Cardiac muscle cell (in vitro differentiated cells and primary cell): ENCODE measurements around the gene CD3D. TPM values are rescaled to one million over a fixed set of nuclear protein-coding genes. Genes with fewer than 3 reads are reported as not detected.

Experiments
- DNase-seq, 2 donors: peaks; one replicate each; pipeline versions ENCODE4 v3.0.0 to v3.0.0-alpha.2; 2010 to 2017; ENCODE audit warnings: low read depth in 1 of 2, low spot score in 1 of 2
- H3K27ac ChIP-seq: fragments of 200-600 bp; sonication (generic); 2 replicates; pipeline ENCODE4 v1.5.1; 2016
- H3K27me3 ChIP-seq: fragments of 200-600 bp; sonication (generic); 2 replicates; pipeline ENCODE4 v1.6.0; 2016; ENCODE audit warnings: control low read depth
- H3K36me3 ChIP-seq: fragments of 200-600 bp; sonication (generic); 2 replicates; pipeline ENCODE4 v1.5.1; 2016; ENCODE audit warnings: control low read depth
- H3K4me1 ChIP-seq: fragments of 200-600 bp; sonication (generic); 2 replicates; pipeline ENCODE4 v1.8.1; 2017; ENCODE audit warnings: low read depth, mild to moderate bottlenecking, mixed run types
- H3K4me3 ChIP-seq: fragments of 200-600 bp; sonication (generic); 2 replicates; pipeline ENCODE4 v1.5.1; 2016; ENCODE audit warnings: mild to moderate bottlenecking
- H3K9me3 ChIP-seq: fragments of 200-600 bp; sonication (generic); 2 replicates; pipeline ENCODE4 v1.5.1; 2017; ENCODE audit warnings: low read depth, mild to moderate bottlenecking, control low read depth
- polyA plus RNA-seq: library from polyadenylated mRNA; unstranded; fragments of >200 nt; fragmentation: Nextera tagmentation; extraction: Ambion mirVana; gene quantifications from 2 replicates; pipeline ENCODE4 v1.2.1, GENCODE V29; 2016
- total RNA-seq: library from RNA; depleted of rRNA; stranded (reverse); fragments of >200 nt; gene quantifications from 2 replicates; pipeline ENCODE4 v1.2.3, GENCODE V29; 2016
- TF ChIP-seq, protein P1 (sequence below): IDR thresholded peaks from 2 replicates; pipeline ENCODE4 v1.5.1; 2012; ENCODE audit warnings: low read depth, mild to moderate bottlenecking, low read length

Gene CD3D
- total and polyA plus RNA-seq, 2 experiments from 2014 or later = not detected

DNA sequence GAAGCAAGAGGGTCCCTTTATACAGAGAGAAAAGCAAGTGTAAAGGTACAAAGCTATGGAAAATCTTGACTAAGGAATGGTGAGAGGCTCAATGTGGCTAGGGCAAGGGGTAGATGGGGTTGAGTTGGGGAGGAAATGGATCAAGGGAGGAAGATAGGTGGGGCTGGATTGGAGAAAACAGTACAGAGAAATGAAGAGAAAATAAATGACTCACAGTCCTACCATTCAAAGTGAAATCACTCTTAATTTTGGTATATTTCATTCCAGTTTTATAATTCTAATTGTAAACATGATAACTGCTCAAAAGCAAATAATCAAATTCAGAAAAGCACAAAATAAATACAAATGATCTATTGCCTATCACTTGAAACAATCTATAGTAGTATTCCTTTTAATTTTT is 33.5 kb upstream of the CD3D start:
- TF ChIP-seq, protein P1, sequence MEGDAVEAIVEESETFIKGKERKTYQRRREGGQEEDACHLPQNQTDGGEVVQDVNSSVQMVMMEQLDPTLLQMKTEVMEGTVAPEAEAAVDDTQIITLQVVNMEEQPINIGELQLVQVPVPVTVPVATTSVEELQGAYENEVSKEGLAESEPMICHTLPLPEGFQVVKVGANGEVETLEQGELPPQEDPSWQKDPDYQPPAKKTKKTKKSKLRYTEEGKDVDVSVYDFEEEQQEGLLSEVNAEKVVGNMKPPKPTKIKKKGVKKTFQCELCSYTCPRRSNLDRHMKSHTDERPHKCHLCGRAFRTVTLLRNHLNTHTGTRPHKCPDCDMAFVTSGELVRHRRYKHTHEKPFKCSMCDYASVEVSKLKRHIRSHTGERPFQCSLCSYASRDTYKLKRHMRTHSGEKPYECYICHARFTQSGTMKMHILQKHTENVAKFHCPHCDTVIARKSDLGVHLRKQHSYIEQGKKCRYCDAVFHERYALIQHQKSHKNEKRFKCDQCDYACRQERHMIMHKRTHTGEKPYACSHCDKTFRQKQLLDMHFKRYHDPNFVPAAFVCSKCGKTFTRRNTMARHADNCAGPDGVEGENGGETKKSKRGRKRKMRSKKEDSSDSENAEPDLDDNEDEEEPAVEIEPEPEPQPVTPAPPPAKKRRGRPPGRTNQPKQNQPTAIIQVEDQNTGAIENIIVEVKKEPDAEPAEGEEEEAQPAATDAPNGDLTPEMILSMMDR = no peak
- Histone ChIP-seq H3K9me3 (no peaks in the 10 kb centered on the region), H3K27me3 (no peaks in the 10 kb centered on the region), H3K36me3 (peaks cover 44% of the 10 kb centered on the region), H3K27ac (no peak overlapping the region), H3K4me1 (no peaks in the 10 kb centered on the region), H3K4me3 (no peak overlapping the region)
- DNase-seq = no peak

DNA sequence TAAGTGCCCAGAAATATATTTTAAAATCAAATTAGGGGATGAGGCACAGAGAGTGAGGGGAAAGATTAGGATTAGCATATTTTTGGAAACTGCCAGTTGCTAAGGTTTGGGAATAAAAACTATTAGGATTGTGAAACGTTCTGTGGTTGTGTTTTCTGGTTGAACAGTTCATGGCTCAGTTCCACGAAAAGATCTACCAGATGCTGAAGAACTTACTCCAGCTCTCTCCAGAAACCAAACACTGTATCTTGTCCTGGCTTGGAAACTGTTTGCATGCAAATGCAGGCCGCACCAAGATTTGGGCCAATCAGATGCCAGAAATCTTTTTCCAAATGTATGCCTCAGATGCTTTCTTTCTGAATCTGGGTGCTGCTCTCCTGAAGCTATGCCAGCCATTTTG is 32.2 kb upstream of the CD3D start:
- Histone ChIP-seq H3K27ac (no peak overlapping the region), H3K36me3 (peaks cover 46% of the 10 kb centered on the region), H3K4me1 (no peaks in the 10 kb centered on the region), H3K27me3 (no peaks in the 10 kb centered on the region), H3K9me3 (no peaks in the 10 kb centered on the region), H3K4me3 (no peak overlapping the region)
- peak in 1 of 2 donors; percentile 17 for DNase-seq
- TF ChIP-seq, protein P1 = no peak

DNA sequence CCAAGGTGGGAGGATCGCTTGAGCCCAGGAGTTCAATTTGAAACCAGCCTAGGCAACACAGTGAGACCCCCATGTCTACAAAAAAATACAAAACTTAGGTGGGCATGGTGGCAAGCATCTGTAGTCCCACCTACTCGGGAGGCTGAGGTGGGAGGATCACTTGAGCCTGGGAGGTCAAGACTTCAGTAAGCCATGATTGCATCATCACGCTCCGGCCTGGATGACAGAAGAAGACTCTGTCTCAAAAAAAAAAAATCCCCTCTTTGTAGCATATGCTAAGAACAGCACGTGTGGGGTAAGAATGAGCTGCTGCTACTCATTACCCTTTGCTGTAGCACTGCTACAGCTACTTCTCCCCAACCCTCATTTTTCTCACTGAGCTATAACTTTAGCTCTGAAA is 31.4 kb upstream of the CD3D start:
- H3K27ac ChIP-seq = no peak overlapping the region
- DNase-seq = no peak
- H3K9me3 ChIP-seq = no peaks in the 10 kb centered on the region
- H3K27me3 ChIP-seq = no peaks in the 10 kb centered on the region
- H3K36me3 ChIP-seq = peaks cover 55% of the 10 kb centered on the region
- no peak overlapping the region for H3K4me3 ChIP-seq
- H3K4me1 ChIP-seq = no peaks in the 10 kb centered on the region
- TF ChIP-seq, protein P1 = no peak

GRCh38 chr11:118373263-118373662 is 30.8 kb upstream of the CD3D start:
- Histone ChIP-seq H3K27ac (no peak overlapping the region), H3K36me3 (peaks cover 61% of the 10 kb centered on the region), H3K9me3 (no peaks in the 10 kb centered on the region)

GRCh38 chr11:118370774-118371173 is 28.3 kb upstream of the CD3D start:
- Histone ChIP-seq H3K9me3 (no peaks in the 10 kb centered on the region), H3K27ac (no peak overlapping the region), H3K27me3 (no peaks in the 10 kb centered on the region), H3K4me1 (no peaks in the 10 kb centered on the region), H3K36me3 (peaks cover 50% of the 10 kb centered on the region), H3K4me3 (no peak overlapping the region)
- no peak for DNase-seq
- TF ChIP-seq, protein P1 = no peak

More at GRCh38 chr11:118373263-118373662, 30.8 kb upstream of the CD3D start:
- Histone ChIP-seq H3K4me1 (no peaks in the 10 kb centered on the region), H3K4me3 (no peak overlapping the region), H3K27me3 (no peaks in the 10 kb centered on the region)
- TF ChIP-seq, protein P1 = no peak
- DNase-seq = no peak

DNA sequence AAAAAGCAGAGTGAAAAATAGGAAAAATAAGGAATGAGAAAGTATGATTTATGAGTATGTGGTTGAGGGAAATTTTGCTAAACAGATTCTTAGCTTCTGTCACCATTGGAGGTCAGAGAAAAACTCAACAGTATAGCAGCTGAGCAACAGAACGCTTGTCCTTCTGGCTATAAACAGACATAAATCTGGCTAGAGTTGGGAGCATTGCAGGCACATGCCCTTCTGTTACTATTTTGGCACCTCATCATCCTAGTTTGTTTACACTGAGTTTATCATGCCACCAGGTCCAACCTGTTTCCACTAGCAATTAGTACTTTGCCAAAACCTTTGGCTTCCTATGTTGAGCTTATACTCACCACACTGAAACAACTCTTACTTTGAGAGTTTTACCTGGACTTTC is 23.8 kb upstream of the CD3D start:
- DNase-seq = no peak
- H3K9me3 ChIP-seq = no peaks in the 10 kb centered on the region
- H3K27me3 ChIP-seq = no peaks in the 10 kb centered on the region
- TF ChIP-seq, protein P1 = no peak
- no peaks in the 10 kb centered on the region for H3K4me1 ChIP-seq
- peaks cover 30% of the 10 kb centered on the region for H3K36me3 ChIP-seq
- no peak overlapping the region for H3K4me3 ChIP-seq
- no peak overlapping the region for H3K27ac ChIP-seq
